OCI-LY3 (cell line): ENCODE measurements around the gene NELL1.

Experiments
- H2AFZ ChIP-seq: fragments of 200-600, 300-600 bp; shearing (Covaris generic); 2 replicates; pipeline ENCODE4 v1.6.0; 2014; ENCODE audit warnings: antibody characterized with exemption, low read depth, low read length
- H3K27ac ChIP-seq: fragments of 200-600, 300-600 bp; sonication (generic); 2 replicates; pipeline ENCODE4 v1.5.1; 2014; ENCODE audit warnings: mild to moderate bottlenecking, low read length, moderate library complexity, mixed read lengths
- H3K27me3 ChIP-seq: fragments of 200-600, 300-600 bp; sonication (generic); 2 replicates; pipeline ENCODE4 v1.6.1; 2014; ENCODE audit warnings: low read depth, low read length, mixed read lengths
- H3K36me3 ChIP-seq: fragments of 200-600, 300-600 bp; sonication (generic); replicated peaks from 2 replicates; pipeline ENCODE3; 2014; ENCODE audit warnings: low read depth, low read length, mixed read lengths
- H3K4me1 ChIP-seq: fragments of 300-600, 200-600 bp; sonication (generic); 2 replicates; pipeline ENCODE4 v1.6.1; 2014; ENCODE audit warnings: low read length, mixed read lengths
- H3K4me2 ChIP-seq: fragments of 200-600, 300-600 bp; sonication (generic); 2 replicates; pipeline ENCODE4 v1.6.1; 2014; ENCODE audit warnings: low read length, mixed read lengths
- H3K4me3 ChIP-seq: fragments of 300-600, 200-600 bp; sonication (generic); 2 replicates; pipeline ENCODE4 v1.5.1; 2014; ENCODE audit warnings: antibody characterized with exemption, mild to moderate bottlenecking, low read length, moderate library complexity
- H3K79me2 ChIP-seq: fragments of 300-600, 200-600 bp; shearing (Covaris generic); 2 replicates; pipeline ENCODE4 v1.6.1; 2014; ENCODE audit warnings: mild to moderate bottlenecking, low read length, mixed read lengths
- H3K9ac ChIP-seq: fragments of 300-600, 200-600 bp; shearing (Covaris generic); 2 replicates; pipeline ENCODE4 v1.6.0; 2014; ENCODE audit warnings: mild to moderate bottlenecking, low read length, moderate library complexity
- H3K9me3 ChIP-seq: fragments of 200-600, 300-600 bp; shearing (Covaris generic); 2 replicates; pipeline ENCODE4 v1.6.1; 2014; ENCODE audit warnings: low read length, mixed read lengths; ENCODE audit not compliant: insufficient read depth
- H4K20me1 ChIP-seq: fragments of 200-600, 300-600 bp; sonication (generic); 2 replicates; pipeline ENCODE4 v1.6.1; 2016; ENCODE audit warnings: low read length, mixed read lengths; ENCODE audit not compliant: insufficient read depth
- CTCF ChIP-seq: fragments of 200-600, 300-600 bp; sonication (generic); IDR thresholded peaks from 2 replicates; pipeline ENCODE4 v1.5.1; 2014; ENCODE audit warnings: antibody characterized with exemption, low read length, low read depth
- EZH2phosphoT487 ChIP-seq: fragments of 200-600 bp; shearing (Covaris generic); IDR thresholded peaks from 2 replicates; pipeline ENCODE4 v1.6.1; 2018; ENCODE audit warnings: antibody characterized with exemption, mixed run types, low read depth

The NELL1 gene

GRCh38 chr11:20980736-20981135, 311.4 kb downstream of the NELL1 start:
- H3K79me2 ChIP-seq, result no peaks in the 10 kb centered on the region
- no peak for TF ChIP-seq CTCF
- no peak for TF ChIP-seq EZH2phosphoT487

GRCh38 chr11:20990447-20990846, 321.1 kb downstream of the NELL1 start:
- Histone ChIP-seq H3K9me3 (no peaks in the 10 kb centered on the region), H3K27me3 (no peaks in the 10 kb centered on the region), H3K79me2 (no peaks in the 10 kb centered on the region), H3K4me2 (no peak overlapping the region), H3K4me3 (no peak overlapping the region), H3K27ac (no peak overlapping the region), H4K20me1 (no peaks in the 10 kb centered on the region), H3K36me3 (no peaks in the 10 kb centered on the region), H3K9ac (no peak overlapping the region), H3K4me1 (no peaks in the 10 kb centered on the region), H2AFZ (no peak overlapping the region)
- no peak for TF ChIP-seq EZH2phosphoT487
- TF ChIP-seq CTCF, result no peak

More at GRCh38 chr11:20980736-20981135, 311.4 kb downstream of the NELL1 start:
- Histone ChIP-seq H3K36me3 (no peaks in the 10 kb centered on the region), H3K4me1 (no peaks in the 10 kb centered on the region), H3K9me3 (no peaks in the 10 kb centered on the region), H4K20me1 (no peaks in the 10 kb centered on the region), H3K9ac (no peak overlapping the region), H2AFZ (no peak overlapping the region), H3K27ac (no peak overlapping the region), H3K27me3 (no peaks in the 10 kb centered on the region), H3K4me2 (no peak overlapping the region), H3K4me3 (no peak overlapping the region)

- Histone ChIP-seq H2AFZ (no peak overlapping the region), H4K20me1 (no peaks in the 10 kb centered on the region), H3K27me3 (no peaks in the 10 kb centered on the region), H3K9me3 (no peaks in the 10 kb centered on the region), H3K4me1 (no peaks in the 10 kb centered on the region), H3K36me3 (no peaks in the 10 kb centered on the region), H3K9ac (no peak overlapping the region), H3K79me2 (no peaks in the 10 kb centered on the region), H3K27ac (no peak overlapping the region), H3K4me2 (no peak overlapping the region), H3K4me3 (no peak overlapping the region)
- TF ChIP-seq CTCF (no peak), EZH2phosphoT487 (no peak)
Observed at GRCh38 chr11:20991471-20991870, 322.1 kb downstream of the NELL1 start.

- Histone ChIP-seq H3K36me3 (no peaks in the 10 kb centered on the region), H3K27ac (no peak overlapping the region), H3K27me3 (0 out of 2 replicates have a peak, but pooled peaks cover 4% of the 10 kb centered on the region), H3K4me3 (no peak overlapping the region), H4K20me1 (no peaks in the 10 kb centered on the region), H3K4me2 (no peak overlapping the region), H3K79me2 (no peaks in the 10 kb centered on the region), H3K4me1 (no peaks in the 10 kb centered on the region), H3K9ac (no peak overlapping the region), H3K9me3 (peaks cover 5% of the 10 kb centered on the region; the same call in 1 of the 2 replicates), H2AFZ (no peak overlapping the region)
- TF ChIP-seq CTCF (no peak), EZH2phosphoT487 (no peak)
Observed at GRCh38 chr11:21007297-21007696, 337.9 kb downstream of the NELL1 start.
